Stimulated activated effector memory CD8-positive, alpha-beta T cell treated with anti-CD3 and anti-CD28 coated beads, Interleukin-12 subunit alpha, Interleukin-12 subunit beta, amount 100 ng/mL, for 72 hours (primary cell): ENCODE results near the gene PTPRF.
A peak's percentile ranks its signal among the peaks of the same experiment; 100 is the strongest.

Experiments used
- ATAC-seq: fragments of 150-1000 bp; cut with Tn5 transposase; 2 replicates; pipeline ENCODE4 v1.10.0; 2021
- DNase-seq, 2 donors: peaks; one replicate each; pipeline ENCODE4 v3.0.0; 2021 to 2022; ENCODE audit warnings: low spot score in 2 of 2
- H3K27ac Mint-ChIP-seq: one replicate; pipeline ENCODE4 v1.8.0; 2022; ENCODE audit warnings: mild to moderate bottlenecking, mixed read lengths
- H3K36me3 Mint-ChIP-seq: one replicate; pipeline ENCODE4 v1.8.0; 2022; ENCODE audit warnings: mild to moderate bottlenecking, mixed read lengths
- H3K4me1 Mint-ChIP-seq: one replicate; pipeline ENCODE4 v1.8.0; 2022; ENCODE audit warnings: mixed read lengths
- H3K4me3 Mint-ChIP-seq: one replicate; pipeline ENCODE4 v1.8.0; 2022; ENCODE audit warnings: mild to moderate bottlenecking, mixed read lengths
- H3K9me3 Mint-ChIP-seq: one replicate; pipeline ENCODE4 v1.8.0; 2022; ENCODE audit warnings: mixed read lengths

Gene PTPRF

DNA sequence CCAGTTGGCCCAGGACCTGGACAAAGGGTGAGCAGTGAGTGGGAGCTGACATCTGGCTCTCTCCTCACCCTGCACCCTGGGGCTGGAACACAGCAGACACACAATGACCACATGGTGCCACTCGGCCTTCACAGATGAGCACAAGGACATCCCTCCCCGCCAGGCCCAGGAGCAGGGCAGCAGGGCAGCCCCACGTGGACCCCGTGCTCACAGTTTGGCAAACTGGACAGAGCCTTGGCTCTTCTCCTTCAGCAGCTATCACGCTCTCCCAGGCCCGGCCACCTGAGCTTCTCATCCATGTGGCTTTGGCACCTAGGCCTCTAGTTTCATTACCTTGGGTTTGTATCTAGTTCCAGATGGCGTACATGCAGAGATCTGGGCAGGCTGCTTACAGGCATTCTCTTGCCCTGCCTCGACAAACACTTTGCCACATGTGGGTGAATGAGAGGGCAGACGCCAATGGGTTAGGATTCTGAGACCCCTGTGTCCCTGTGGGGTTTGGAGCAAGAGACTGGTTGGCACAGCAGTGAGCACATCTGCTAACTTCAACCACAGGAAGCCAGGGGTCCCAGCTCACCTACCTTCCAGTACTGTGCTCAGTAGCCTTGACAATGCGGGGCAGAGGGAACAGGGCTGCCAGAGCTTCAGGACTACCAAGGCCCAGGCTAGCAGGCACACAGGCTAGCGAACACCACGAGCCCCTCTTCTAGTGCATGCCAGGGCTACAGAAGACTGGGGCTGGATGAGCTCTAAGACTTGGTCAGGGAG lies 3.4 kb upstream of the PTPRF start:
- Mint-ChIP-seq H3K9me3 (no peaks in the 10 kb centered on the region), H3K4me1 (peaks cover 24% of the 10 kb centered on the region), H3K4me3 (no peak overlapping the region), H3K27ac (no peak overlapping the region), H3K36me3 (no peaks in the 10 kb centered on the region)
- no peak for ATAC-seq
- no peak for DNase-seq

DNA sequence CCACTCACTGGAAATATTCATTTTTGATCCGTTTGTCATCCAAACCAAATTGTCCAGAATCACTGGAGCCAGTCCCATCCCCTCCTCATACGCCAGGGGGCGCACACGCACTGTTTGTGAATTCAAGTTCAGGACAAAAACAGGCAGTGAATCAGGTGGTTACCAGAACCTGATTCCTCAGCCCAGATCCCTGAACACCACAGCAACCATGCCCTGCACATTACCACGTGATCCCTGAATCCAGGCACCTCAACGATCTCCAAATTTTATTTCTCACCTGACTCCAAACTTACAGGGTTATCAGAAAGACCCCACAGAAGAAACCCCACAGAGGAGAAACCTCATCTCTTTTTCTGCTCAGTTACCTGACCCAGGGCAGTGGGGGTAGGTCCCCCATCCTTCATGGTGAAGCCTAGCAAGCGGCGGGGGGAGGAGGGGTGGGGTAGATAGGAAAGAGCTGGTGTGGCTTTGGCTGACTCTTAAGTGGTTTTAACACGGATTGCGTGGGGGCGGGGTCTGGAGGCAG lies 1.4 kb upstream of the PTPRF start:
- peaks cover 24% of the 10 kb centered on the region for H3K4me1 Mint-ChIP-seq
- no peaks in the 10 kb centered on the region for H3K9me3 Mint-ChIP-seq
- no peaks in the 10 kb centered on the region for H3K36me3 Mint-ChIP-seq
- peak; percentile 73 for ATAC-seq
- H3K27ac Mint-ChIP-seq: no peak overlapping the region
- no peak overlapping the region for H3K4me3 Mint-ChIP-seq
- peak; percentile 73 to 88 for DNase-seq

DNA sequence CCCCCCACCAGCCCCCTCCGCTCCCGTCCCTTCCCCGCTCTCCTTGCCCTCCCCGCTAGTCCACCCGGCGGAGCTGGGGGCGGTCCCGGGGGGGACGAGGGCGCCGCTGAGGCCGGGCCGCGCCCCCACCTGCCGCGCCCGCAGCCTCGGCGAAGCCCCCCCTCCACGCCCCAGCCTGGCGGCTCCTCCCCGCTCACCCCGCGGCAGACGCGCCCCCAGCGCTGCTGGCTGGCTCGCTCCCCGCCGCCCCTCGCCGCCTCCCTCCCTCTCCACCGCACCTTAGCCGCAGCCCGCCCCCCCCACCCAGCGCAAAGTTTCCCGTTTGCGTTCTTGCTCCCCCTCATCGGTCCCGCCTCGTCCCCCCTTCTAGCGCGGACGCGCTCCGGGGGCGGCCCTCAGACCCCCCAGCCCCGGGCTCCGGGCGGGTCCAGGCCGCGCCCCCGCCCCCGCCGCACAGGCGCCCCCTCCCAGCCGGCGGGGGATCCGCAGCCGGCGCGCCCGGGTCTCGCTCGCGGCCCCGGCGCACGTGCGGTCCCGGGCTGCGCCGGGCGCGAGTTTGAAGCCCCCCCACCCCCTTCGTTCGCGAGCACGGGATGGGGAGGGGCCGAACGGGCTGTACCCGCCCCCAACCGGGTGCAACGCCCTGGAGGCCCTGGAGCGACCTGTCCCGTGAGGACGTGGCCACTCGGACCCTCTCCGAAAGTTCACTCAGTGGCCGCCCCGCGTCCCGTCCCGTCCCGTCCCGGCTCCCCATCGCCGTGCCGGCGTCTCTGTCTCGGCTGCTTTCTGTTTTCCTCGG lies 623 bp downstream of the PTPRF start:
- peak overlapping the region; percentile 58 for H3K27ac Mint-ChIP-seq
- H3K4me1 Mint-ChIP-seq: peaks cover 24% of the 10 kb centered on the region
- H3K36me3 Mint-ChIP-seq: no peaks in the 10 kb centered on the region
- DNase-seq (no peak), ATAC-seq (no peak)
- H3K4me3 Mint-ChIP-seq: peak overlapping the region; percentile 76
- no peaks in the 10 kb centered on the region for H3K9me3 Mint-ChIP-seq

DNA sequence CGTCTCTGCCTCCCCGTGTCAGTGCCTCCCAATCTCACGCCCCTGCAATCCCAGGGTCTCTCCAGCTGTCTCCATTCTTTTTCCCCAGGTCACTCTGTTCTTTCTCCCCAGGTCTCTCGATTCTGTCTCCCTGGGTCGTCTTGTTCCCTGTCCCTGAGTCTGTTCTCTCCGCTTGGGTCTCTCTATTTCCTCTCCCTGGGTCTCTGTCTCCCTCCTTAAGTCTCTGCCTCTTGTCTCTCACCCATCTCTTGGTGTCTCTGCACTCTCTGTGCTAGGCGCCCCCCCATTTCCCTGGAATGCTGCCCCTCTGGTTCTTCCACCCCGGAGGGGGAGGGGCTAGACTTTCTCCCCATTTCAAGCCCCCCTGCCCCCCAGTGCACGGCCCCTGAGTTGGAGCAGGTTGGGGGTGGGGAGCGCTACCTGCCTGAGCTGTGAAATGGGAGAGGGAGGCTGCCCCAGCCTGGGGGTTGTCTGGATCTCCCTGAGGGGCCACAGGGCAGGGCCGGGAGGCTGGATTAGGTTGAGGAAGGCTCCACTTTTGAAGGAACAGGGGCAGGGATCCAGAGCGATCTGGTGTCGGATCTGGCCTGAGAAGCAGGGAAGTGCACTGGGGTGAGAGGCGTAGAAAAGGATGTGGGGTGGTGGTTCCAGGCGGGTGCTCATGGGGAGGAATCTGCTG lies 1.4 kb downstream of the PTPRF start:
- DNase-seq (no peak), ATAC-seq (no peak)
- no peaks in the 10 kb centered on the region for H3K9me3 Mint-ChIP-seq
- peaks cover 24% of the 10 kb centered on the region for H3K4me1 Mint-ChIP-seq
- peak overlapping the region; percentile 76 for H3K4me3 Mint-ChIP-seq
- no peaks in the 10 kb centered on the region for H3K36me3 Mint-ChIP-seq
- H3K27ac Mint-ChIP-seq: peak overlapping the region; percentile 58

DNA sequence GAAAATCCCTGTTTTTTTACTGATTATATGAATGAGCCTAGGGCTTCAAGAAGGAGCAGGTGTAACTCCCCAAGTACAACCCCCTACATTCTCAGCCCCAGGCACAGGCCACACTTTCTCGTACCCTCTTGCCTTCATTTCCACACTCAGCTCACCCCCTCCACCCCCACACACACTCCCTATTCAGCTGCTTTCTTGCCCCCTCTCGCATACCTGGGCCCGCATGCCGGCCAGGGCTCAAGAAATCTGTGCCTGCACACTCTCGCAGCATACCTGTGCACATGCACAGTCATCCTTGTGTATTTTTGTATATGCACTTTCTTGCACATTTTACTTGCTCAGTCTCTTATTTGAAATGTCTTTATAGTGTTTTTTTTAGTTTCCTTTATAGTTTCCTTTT lies 2.0 kb downstream of the PTPRF start:
- H3K4me3 Mint-ChIP-seq: peak overlapping the region; percentile 76

DNA sequence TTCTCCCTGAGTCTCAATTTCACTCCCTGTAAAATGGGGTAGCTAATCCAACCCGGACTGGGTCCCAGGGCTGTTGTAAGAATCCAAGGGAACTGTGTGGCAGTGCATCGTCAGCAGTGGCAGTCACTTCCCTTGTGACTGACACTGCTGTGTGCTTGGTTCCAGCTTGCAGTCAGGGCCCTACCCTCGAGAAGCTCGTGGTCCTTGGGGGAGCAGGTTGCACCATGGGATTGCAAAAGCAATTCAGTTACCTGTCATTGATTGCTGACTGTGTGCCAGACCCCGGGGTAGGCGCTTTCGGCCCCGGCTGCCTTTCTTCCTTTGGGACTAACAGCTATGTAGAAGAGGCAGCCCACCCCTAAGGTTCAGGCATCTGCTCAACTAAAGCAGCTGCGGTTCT lies 2.9 kb downstream of the PTPRF start:
- peaks cover 24% of the 10 kb centered on the region for H3K4me1 Mint-ChIP-seq
- no peak overlapping the region for H3K4me3 Mint-ChIP-seq
- no peaks in the 10 kb centered on the region for H3K9me3 Mint-ChIP-seq
- DNase-seq: no peak
- no peak for ATAC-seq
- H3K27ac Mint-ChIP-seq: no peak overlapping the region
- no peaks in the 10 kb centered on the region for H3K36me3 Mint-ChIP-seq

More for the DNA sequence above, 2.0 kb downstream of the PTPRF start:
- DNase-seq (no peak), ATAC-seq (no peak)
- H3K27ac Mint-ChIP-seq: no peak overlapping the region
- H3K9me3 Mint-ChIP-seq: no peaks in the 10 kb centered on the region
- H3K36me3 Mint-ChIP-seq: no peaks in the 10 kb centered on the region
- H3K4me1 Mint-ChIP-seq: peaks cover 24% of the 10 kb centered on the region

DNA sequence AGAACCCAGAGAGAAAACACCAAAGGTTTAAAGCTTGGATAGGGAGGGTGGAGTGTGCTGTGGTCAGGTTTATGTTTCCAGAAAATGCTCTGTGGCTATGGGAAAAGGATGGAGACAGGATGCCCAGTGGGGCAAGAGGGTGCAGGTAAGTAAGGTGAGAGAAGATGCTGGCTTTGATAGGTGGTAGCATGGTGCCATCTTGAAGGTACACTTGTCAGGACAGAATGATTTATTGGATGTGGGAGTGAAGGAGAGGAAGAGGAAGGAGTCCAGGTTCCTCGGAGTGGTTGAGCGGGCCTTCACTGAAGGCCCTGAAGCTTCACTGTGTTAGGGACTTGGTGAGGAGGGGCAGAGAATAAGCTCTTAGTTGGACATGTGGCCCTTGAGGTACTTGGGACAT lies 3.6 kb downstream of the PTPRF start:
- no peak overlapping the region for H3K27ac Mint-ChIP-seq

DNA sequence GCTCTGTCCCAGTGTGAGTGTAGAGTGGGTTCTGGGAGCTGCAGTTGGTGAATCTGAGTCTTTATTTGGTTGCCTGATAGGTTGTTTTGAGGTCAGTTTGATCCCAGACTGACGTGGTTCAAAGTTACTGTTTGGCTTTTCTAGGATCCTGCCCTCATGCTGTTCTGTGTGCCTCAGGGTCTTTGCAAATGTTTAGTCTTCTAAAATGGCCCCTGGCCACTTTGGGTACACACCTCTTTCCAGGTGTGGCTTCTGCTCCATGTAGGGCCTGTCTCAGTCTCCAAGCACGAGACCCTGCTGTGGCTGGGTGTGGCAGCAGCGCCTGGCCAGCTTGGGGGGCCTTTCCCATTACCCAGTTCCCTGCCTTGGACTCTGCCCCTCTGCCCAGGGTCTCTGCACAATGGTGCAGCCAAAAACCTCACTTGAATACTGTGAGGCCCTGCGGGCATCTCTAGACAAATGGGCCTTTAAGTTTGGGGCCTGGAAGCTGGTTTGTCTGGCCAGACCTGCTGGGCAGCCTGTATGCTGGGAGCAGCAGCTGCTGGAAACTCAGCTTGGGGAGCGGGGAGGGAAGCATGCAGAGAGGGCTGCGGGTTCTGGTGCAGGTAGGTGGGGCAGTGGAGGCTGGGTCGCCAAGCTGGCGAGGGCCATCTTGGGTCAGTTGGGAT lies 5.6 kb downstream of the PTPRF start:
- H3K27ac Mint-ChIP-seq: no peak overlapping the region
- H3K4me3 Mint-ChIP-seq: no peak overlapping the region
- ATAC-seq (no peak), DNase-seq (no peak)
- no peaks in the 10 kb centered on the region for H3K9me3 Mint-ChIP-seq
- no peaks in the 10 kb centered on the region for H3K36me3 Mint-ChIP-seq
- H3K4me1 Mint-ChIP-seq: peaks cover 8% of the 10 kb centered on the region

More for the DNA sequence above, 3.6 kb downstream of the PTPRF start:
- no peak for DNase-seq
- H3K9me3 Mint-ChIP-seq: no peaks in the 10 kb centered on the region
- H3K36me3 Mint-ChIP-seq: no peaks in the 10 kb centered on the region
- peaks cover 22% of the 10 kb centered on the region for H3K4me1 Mint-ChIP-seq
- ATAC-seq: no peak
- H3K4me3 Mint-ChIP-seq: no peak overlapping the region

DNA sequence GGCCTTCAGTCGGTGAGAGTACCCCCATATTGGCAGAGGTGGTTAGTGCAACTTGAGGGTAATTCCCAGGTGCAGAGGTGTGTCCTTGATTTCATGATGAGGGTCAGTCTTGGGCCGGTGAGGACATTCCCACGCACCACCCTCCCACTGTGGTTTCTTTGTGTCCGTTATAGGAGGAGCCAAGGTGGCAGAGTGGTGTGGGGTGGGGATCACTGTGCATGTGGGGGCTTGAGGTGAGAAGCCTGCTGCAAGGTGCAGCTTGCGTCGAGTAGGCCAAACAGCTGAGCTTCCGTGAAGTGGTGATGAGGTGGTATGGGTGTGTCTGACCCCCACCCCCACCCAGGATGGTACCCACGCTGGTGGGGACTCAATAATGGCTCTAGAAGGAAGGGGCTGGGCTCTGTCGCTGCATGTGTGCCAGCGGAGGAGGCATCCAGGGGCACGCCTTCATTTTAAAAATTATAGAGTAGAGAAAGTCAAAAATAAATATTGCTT lies 6.2 kb downstream of the PTPRF start:
- no peak overlapping the region for H3K27ac Mint-ChIP-seq
- DNase-seq (no peak), ATAC-seq (no peak)
- H3K4me1 Mint-ChIP-seq: peaks cover 4% of the 10 kb centered on the region
- no peak overlapping the region for H3K4me3 Mint-ChIP-seq
- H3K9me3 Mint-ChIP-seq: no peaks in the 10 kb centered on the region
- H3K36me3 Mint-ChIP-seq: no peaks in the 10 kb centered on the region

DNA sequence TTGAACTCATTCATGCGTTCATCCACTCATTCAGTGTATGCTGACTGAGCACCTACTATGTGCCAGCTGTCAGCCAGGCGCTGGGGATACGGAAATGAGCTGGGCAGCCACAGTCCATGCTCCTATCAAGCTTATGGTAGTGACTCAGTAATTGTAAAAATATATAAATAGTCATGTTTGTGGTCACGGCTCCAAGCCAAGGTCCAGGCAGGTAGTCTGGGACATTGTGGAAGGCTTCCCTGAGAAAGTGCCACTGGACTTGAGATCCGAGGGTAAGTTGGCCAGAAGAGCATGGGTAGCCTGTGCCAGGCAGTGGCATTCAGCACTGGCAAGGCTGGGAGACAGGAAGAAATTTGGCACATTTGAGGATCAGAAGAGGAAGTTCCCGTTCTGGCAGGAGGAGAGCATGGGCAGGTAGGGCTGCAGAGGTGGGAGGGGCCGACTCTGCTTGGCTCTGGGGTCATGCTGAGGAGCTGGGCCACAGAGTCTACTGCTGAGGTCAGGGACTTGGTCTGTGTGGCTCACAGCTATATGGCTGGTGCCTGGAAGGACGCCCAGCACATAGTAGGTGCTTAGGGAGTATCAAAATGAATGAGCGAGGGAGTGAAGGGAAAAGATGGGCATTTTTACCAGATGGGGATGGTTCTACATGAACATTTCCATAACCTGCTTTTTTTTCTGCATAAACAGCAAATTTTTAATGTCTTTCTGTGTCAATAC lies 6.9 kb downstream of the PTPRF start:
- DNase-seq: no peak

DNA sequence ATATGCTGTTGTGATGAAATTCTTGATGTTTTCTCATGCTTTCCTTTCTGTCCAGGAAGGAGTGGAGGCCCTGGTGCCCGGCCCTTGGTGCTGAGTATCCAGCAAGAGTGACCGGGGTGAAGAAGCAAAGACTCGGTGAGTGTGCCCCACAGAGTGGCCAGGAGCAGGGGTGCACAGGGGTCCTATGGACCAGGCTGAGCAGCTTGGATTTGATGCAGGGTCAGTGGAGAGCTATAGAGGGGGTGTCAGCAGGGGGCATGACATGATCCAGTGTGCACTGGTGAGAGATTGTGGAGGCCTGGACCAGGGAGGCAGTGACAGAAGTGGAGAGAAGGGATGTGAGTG lies 7.4 kb downstream of the PTPRF start:
- H3K9me3 Mint-ChIP-seq: no peaks in the 10 kb centered on the region
- DNase-seq (no peak), ATAC-seq (no peak)
- no peaks in the 10 kb centered on the region for H3K4me1 Mint-ChIP-seq
- H3K4me3 Mint-ChIP-seq: no peak overlapping the region
- no peak overlapping the region for H3K27ac Mint-ChIP-seq
- no peaks in the 10 kb centered on the region for H3K36me3 Mint-ChIP-seq

More for the DNA sequence above, 6.9 kb downstream of the PTPRF start:
- ATAC-seq: no peak
- Mint-ChIP-seq H3K4me3 (no peak overlapping the region), H3K9me3 (no peaks in the 10 kb centered on the region), H3K27ac (no peak overlapping the region), H3K36me3 (no peaks in the 10 kb centered on the region), H3K4me1 (no peaks in the 10 kb centered on the region)

DNA sequence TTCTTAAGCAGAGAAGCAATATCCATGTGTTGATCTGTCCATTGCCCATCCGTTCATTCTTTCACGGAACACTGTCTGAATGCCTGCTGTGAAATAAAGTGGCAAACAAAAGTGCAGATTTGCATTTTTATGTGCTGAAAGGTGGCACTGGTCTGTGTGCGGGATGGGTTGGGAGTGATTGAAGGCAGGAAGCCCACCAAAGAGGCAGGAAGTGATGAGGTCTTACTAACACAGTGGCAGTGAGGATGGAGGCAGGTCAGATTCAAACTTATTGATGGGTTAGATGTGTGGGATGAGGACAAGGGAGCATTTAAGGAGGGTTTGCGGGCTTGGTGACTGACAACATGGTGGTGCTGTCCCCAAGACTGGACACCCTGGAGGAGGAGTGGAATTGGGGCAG lies 8.3 kb downstream of the PTPRF start:
- Mint-ChIP-seq H3K4me3 (no peak overlapping the region), H3K27ac (no peak overlapping the region), H3K36me3 (no peaks in the 10 kb centered on the region), H3K9me3 (no peaks in the 10 kb centered on the region), H3K4me1 (no peaks in the 10 kb centered on the region)
- ATAC-seq: no peak
- no peak for DNase-seq

DNA sequence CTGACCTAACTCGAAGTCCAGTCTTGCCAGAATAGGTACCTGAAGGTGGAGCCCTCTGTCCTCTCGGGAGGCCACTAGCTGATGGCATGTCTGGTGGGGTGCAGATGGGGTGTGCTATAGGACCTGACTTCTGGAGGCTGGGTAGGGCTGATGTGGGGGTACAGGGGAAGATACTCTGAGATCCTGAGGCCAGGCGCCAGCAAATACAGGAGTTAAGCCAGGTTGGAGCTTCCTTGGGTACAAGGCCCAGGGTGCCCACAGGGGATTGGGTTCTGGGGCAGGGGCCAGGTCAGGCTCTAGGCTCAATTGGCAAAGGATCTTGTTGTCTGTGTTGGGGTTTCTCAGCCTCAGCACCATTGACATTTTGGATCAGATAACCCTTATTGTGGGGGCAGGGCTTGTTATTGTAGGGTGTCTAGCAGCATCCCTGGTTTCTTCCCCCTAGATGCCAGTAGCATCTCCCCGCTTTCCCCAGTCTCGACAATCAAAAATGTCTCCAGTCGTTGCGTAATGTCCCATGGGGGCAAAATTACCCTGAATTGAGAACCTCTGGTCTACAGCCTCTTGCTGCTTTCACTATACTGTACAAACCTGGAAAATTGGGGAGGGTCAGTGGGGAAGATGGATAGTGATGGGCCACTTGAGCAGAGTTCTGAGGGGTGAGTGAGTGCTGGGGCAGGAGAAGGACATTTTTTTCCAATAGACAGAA lies 9.2 kb downstream of the PTPRF start:
- ATAC-seq (peak; percentile 6), DNase-seq (no peak)
- Mint-ChIP-seq H3K27ac (no peak overlapping the region), H3K36me3 (no peaks in the 10 kb centered on the region), H3K4me1 (no peaks in the 10 kb centered on the region), H3K9me3 (no peaks in the 10 kb centered on the region), H3K4me3 (no peak overlapping the region)

DNA sequence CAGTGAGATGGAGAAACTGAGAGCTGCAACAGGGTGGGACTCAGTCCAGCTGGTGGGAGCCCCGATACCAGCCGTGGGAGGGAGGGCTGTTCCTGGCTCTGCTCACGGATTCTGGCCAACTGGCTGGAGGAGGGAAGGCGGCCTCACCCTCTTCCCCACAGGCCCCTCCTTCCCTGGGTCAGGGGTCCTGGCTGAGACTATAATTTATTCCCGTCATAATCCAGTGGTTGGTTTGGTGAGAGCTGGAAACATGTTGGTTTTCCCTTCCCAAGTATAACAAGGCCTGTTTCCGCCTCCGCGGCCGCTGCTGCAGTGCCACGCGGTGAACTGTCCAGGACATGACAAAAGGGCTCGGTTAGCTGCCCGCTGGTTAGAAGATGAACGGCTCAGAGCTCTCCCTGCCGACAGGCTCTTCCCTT lies 10.0 kb downstream of the PTPRF start:
- ATAC-seq (no peak), DNase-seq (no peak)
- H3K4me1 Mint-ChIP-seq: no peaks in the 10 kb centered on the region
- H3K4me3 Mint-ChIP-seq: no peak overlapping the region
- H3K36me3 Mint-ChIP-seq: no peaks in the 10 kb centered on the region
- H3K27ac Mint-ChIP-seq: no peak overlapping the region
- no peaks in the 10 kb centered on the region for H3K9me3 Mint-ChIP-seq
